Upper lobe of left lung (tissue), 6 donors: ENCODE measurements around the gene CRB1. TPM values are rescaled to one million over a fixed set of nuclear protein-coding genes. Genes with fewer than 3 reads are reported as not detected.

Experiments used
- ATAC-seq, 2 donors: fragments of 200-7000 bp; cut with Tn5 transposase; one replicate each; pipeline ENCODE4 v1.9.1; 2022; ENCODE audit warnings: mild to moderate bottlenecking in 2 of 2, moderate library complexity in 2 of 2; ENCODE audit not compliant: low FRiP score in 2 of 2
- DNase-seq, 2 donors: peaks; one replicate each; pipeline ENCODE4 v3.0.0-alpha.2; 2019 to 2020
- H3K27ac ChIP-seq, 4 donors: fragments of 200-600 bp; sonication (generic); one replicate each; pipeline ENCODE4 v1.5.1; 2016 to 2019
- H3K27me3 ChIP-seq, 4 donors: fragments of 200-600 bp; sonication (generic); one replicate each; pipeline ENCODE4 v1.5.1; 2017 to 2019
- H3K36me3 ChIP-seq, 4 donors: fragments of 200-600 bp; sonication (generic); one replicate each; pipeline ENCODE4 v1.5.1; 2016 to 2019
- H3K4me1 ChIP-seq, 4 donors: fragments of 200-600 bp; sonication (generic); one replicate each; pipeline ENCODE4 v1.5.1; 2018 to 2019
- H3K4me3 ChIP-seq, 4 donors: fragments of 200-600 bp; sonication (generic); one replicate each; pipeline ENCODE4 v1.5.1; 2017 to 2019; ENCODE audit warnings: mild to moderate bottlenecking in 2 of 4, moderate library complexity in 1 of 4
- H3K9me3 ChIP-seq, 4 donors: fragments of 200-600 bp; sonication (generic); one replicate each; pipeline ENCODE4 v1.5.1; 2018 to 2019
- EP300 ChIP-seq, 4 donors: sonication (generic); formaldehyde crosslinking; IDR thresholded peaks; one replicate each; pipeline ENCODE4 v1.5.1; 2017; ENCODE audit warnings: antibody characterized with exemption in 4 of 4, control low read depth in 2 of 4
- POLR2A ChIP-seq, 4 donors: fragments of 450-650 bp; IDR thresholded peaks; one replicate each; pipeline ENCODE4 v1.5.1; 2016 to 2017; ENCODE audit warnings: antibody characterized with exemption in 4 of 4, mild to moderate bottlenecking in 2 of 4
- POLR2AphosphoS5 ChIP-seq, 2 donors: sonication (generic); formaldehyde crosslinking; IDR thresholded peaks; one replicate each; pipeline ENCODE4 v1.5.1; 2017; ENCODE audit warnings: antibody characterized with exemption in 2 of 2
- WGBS, 2 donors: methylation state at CpG; one replicate each; pipeline ENCODE4 v1.1.5; 2017 to 2018; 5-methylcytosine and 5-hydroxymethylcytosine counted together
- total RNA-seq, 6 donors: library from RNA; depleted of rRNA in 4 of 6; stranded (reverse); fragments of >200 nt in 4 of 6; gene quantifications; one replicate each; pipeline versions ENCODE4 v1.1.0 to v1.2.1, GENCODE V29; 2016 to 2021
- TF ChIP-seq, protein P1 (sequence below), 6 experiments: fragments of 450-650 bp in 4 of 6; fragments of 200-600 bp in 2 of 6; sonication (generic) in 2 of 6; IDR thresholded peaks; one replicate each; pipeline ENCODE4 v1.5.1; 2016 to 2019; ENCODE audit warnings: antibody characterized with exemption in 6 of 6
- donor health status: DM: no; HTN: no; CAD: no; lungs with moderate emphysema.
- donor health status: DM: no; HTN: yes; CAD: no; lungs with severe emphysema.

The CRB1 gene
- total RNA-seq, 6 donors from 2014 or later, result 0.11 to 0.98 (median 0.15) TPM; not detected in 1

DNA sequence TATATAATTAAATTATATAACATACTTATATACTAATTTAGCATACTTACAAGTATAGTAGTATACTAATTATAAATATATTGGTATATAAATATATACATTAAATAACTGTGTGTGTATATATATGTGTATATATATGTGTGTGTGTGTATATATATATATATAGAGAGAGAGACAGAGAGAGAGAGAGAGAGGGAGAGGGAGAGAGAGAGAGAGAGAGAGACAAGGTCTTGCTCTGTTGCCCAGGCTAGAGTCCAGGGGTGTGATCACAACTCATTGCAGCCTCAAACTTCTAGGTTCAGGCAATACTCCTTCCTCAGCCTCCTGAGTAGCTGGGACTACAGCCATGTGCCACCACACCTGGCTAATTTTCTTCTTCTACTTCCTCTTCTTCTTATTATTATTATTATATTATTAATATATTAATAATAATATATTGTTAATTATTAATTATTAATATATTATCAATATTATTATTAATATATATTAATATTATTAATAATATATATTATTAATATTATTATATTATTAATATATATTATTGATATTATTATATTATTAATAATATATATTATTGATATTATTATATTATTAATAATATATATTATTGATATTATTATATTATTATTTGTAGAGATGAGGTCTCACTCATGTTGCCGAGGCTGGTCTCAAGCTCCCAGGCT, 185.5 kb downstream of the CRB1 start:
- no peaks in the 10 kb centered on the region for H3K4me1 ChIP-seq
- DNase-seq, result no peak
- H3K9me3 ChIP-seq, result no peaks in the 10 kb centered on the region
- WGBS, 2 donors, result 98 to 100% methylated on average over 1 of the region's 1 CpG
- no peaks in the 10 kb centered on the region for H3K36me3 ChIP-seq
- TF ChIP-seq, protein P1, sequence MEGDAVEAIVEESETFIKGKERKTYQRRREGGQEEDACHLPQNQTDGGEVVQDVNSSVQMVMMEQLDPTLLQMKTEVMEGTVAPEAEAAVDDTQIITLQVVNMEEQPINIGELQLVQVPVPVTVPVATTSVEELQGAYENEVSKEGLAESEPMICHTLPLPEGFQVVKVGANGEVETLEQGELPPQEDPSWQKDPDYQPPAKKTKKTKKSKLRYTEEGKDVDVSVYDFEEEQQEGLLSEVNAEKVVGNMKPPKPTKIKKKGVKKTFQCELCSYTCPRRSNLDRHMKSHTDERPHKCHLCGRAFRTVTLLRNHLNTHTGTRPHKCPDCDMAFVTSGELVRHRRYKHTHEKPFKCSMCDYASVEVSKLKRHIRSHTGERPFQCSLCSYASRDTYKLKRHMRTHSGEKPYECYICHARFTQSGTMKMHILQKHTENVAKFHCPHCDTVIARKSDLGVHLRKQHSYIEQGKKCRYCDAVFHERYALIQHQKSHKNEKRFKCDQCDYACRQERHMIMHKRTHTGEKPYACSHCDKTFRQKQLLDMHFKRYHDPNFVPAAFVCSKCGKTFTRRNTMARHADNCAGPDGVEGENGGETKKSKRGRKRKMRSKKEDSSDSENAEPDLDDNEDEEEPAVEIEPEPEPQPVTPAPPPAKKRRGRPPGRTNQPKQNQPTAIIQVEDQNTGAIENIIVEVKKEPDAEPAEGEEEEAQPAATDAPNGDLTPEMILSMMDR (IDR thresholded peaks at IDR 0.05), result no peak
- TF ChIP-seq POLR2A (IDR thresholded peaks at IDR 0.05) (no peak), EP300 (IDR thresholded peaks at IDR 0.05) (no peak), POLR2AphosphoS5 (IDR thresholded peaks at IDR 0.05) (no peak)
- no peaks in the 10 kb centered on the region for H3K27me3 ChIP-seq
- H3K27ac ChIP-seq, result no peak overlapping the region
- no peak overlapping the region for H3K4me3 ChIP-seq
- no peak for ATAC-seq

DNA sequence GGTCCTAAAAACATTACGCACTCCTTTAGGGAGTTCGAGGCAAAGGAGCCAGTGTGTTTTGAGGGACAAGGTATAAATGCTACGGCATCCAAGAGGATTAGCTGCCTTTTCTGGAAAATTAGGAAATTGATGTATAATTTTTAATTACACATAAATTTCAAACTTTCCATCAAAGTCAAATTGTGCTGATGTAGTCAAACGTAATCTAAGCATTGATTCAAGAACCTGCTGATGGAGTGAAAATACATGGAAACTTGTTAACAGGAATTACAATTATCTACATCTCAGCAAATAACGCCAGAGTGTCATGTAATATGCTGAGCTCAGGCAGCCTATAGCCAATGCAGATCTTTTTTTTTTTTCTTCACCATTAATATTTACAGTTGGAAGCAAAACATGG, 194.5 kb downstream of the CRB1 start:
- no peaks in the 10 kb centered on the region for H3K36me3 ChIP-seq
- 90 to 93% methylated on average over 5 of the region's 5 CpGs for WGBS, 2 donors
- H3K27ac ChIP-seq, result no peak overlapping the region
- H3K27me3 ChIP-seq, result no peaks in the 10 kb centered on the region
- no peak overlapping the region for H3K4me3 ChIP-seq
- H3K9me3 ChIP-seq, result no peaks in the 10 kb centered on the region
- ATAC-seq (no peak), DNase-seq (no peak)
- TF ChIP-seq POLR2AphosphoS5 (IDR thresholded peaks at IDR 0.05) (no peak), POLR2A (IDR thresholded peaks at IDR 0.05) (no peak), EP300 (IDR thresholded peaks at IDR 0.05) (no peak)
- TF ChIP-seq, protein P1 (IDR thresholded peaks at IDR 0.05), result no peak
- H3K4me1 ChIP-seq, result no peaks in the 10 kb centered on the region

DNA sequence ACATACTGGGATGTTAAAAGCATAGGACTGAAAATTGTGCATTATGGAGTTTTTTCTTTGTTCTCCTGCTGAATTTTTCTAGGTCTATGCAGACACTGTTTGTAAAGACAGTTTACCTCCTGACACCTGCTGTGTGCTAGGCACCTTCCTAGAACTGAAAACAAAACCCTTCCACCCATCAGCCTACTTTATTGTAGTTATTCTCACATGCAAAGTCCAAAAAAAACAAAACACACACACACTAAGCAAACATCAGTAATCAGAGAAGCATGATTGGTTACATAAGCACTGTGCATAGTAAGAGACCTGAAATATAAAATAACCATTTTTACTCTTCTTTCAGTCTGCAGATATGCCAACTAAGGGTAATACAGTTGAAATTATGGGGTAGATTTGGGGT, 195.1 kb downstream of the CRB1 start:
- ATAC-seq (no peak), DNase-seq (no peak)
- Histone ChIP-seq H3K9me3 (no peaks in the 10 kb centered on the region), H3K4me3 (no peak overlapping the region), H3K27ac (no peak overlapping the region), H3K36me3 (no peaks in the 10 kb centered on the region), H3K4me1 (no peaks in the 10 kb centered on the region), H3K27me3 (no peaks in the 10 kb centered on the region)
- TF ChIP-seq, protein P1 (IDR thresholded peaks at IDR 0.05), result no peak
- TF ChIP-seq POLR2A (IDR thresholded peaks at IDR 0.05) (no peak), EP300 (IDR thresholded peaks at IDR 0.05) (no peak), POLR2AphosphoS5 (IDR thresholded peaks at IDR 0.05) (no peak)

DNA sequence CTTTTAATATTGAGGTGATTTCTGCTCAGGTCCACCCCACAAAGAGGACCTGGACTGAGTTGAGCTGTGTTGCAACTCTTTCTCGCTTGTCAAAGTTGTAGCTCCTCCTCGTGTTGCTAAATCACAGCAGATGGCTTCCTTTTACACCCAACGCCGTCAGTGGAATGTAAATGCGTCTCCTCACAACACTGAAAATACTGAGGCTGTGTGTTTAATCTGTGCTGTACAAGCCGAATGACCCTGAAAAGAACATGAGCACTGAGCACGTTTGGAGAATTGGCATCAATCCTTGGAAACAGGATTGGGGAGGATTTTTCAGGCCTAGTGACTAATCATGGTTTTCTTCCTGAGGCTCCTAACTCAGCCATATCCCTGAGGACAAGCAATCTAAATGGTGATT, 196.0 kb downstream of the CRB1 start:
- WGBS, 2 donors, result 22% methylated on average over 7 of the region's 7 CpGs
- no peaks in the 10 kb centered on the region for H3K36me3 ChIP-seq
- no peak overlapping the region for H3K4me3 ChIP-seq
- H3K4me1 ChIP-seq, result no peaks in the 10 kb centered on the region
- H3K27me3 ChIP-seq, result no peaks in the 10 kb centered on the region
- TF ChIP-seq POLR2A (IDR thresholded peaks at IDR 0.05) (no peak), EP300 (IDR thresholded peaks at IDR 0.05) (no peak), POLR2AphosphoS5 (IDR thresholded peaks at IDR 0.05) (peak in 1 of 2 donors; percentile 49)
- TF ChIP-seq, protein P1 (IDR thresholded peaks at IDR 0.05), result no peak
- DNase-seq, result no peak
- no peaks in the 10 kb centered on the region for H3K9me3 ChIP-seq
- ATAC-seq, result peak; percentile 60 to 75
- H3K27ac ChIP-seq, result no peak overlapping the region
